A549 (cell line): ENCODE results near the gene TAGAP. TPM values are rescaled to one million over a fixed set of nuclear protein-coding genes. Genes with fewer than 3 reads are reported as not detected.

Experiments used
- ATAC-seq, 2 experiments: fragments of 200-7000 bp in 1 of 2; fragments of >200 bp in 1 of 2; cut with Nextera tagmentation in 1 of 2; cut with Tn5 transposase in 1 of 2; 3 replicates each; pipeline versions ENCODE4 v1.8.0 to v1.9.1; 2018 to 2020; ENCODE audit warnings: mild to moderate bottlenecking in 1 of 2, moderate library complexity in 1 of 2
- CTCF ChIA-PET: fragments of 300-600 bp; sonication (Branson Sonifier 250); formaldehyde crosslinking; extraction: SDS; loops from one replicate; lab custom pipeline; 2021; ENCODE audit warnings: antibody characterized with exemption, inconsistent platforms; lab: Yijun Ruan, JAX
- POLR2A ChIA-PET: fragments of 350-600 bp; formaldehyde crosslinking; extraction: SDS; loops from one replicate; lab custom pipeline; 2021; ENCODE audit warnings: antibody characterized with exemption, inconsistent platforms; lab: Yijun Ruan, JAX
- DNase-seq, 2 experiments: peaks; one replicate each; pipeline versions ENCODE4 v3.0.0 to v3.0.0-alpha.2; 2011 to 2016; ENCODE audit warnings: low read depth in 1 of 2, low spot score in 1 of 2
- FAIRE-seq: peaks from 2 replicates; lab custom pipeline; 2011; peaks lifted over from hg19 to GRCh38; lab: Jason Lieb, UNC
- H3K27ac ChIP-seq, 2 experiments: fragments of >200 bp; sonication (Bioruptor Twin); formaldehyde crosslinking; 3 replicates each; pipeline ENCODE4 v1.5.1; 2016 to 2017
- H3K4me1 ChIP-seq: fragments of >200 bp; sonication (Bioruptor Twin); formaldehyde crosslinking; 3 replicates; pipeline ENCODE4 v1.6.1; 2016
- H3K4me2 ChIP-seq: fragments of >200 bp; sonication (Bioruptor Twin); formaldehyde crosslinking; 3 replicates; pipeline ENCODE4 v1.6.1; 2016
- H3K4me3 ChIP-seq: fragments of >200 bp; sonication (Bioruptor Twin); formaldehyde crosslinking; 3 replicates; pipeline ENCODE4 v1.5.1; 2016
- H3K9me3 ChIP-seq: fragments of >200 bp; sonication (Bioruptor Twin); formaldehyde crosslinking; 3 replicates; pipeline ENCODE4 v1.6.1; 2016
- BHLHE40 ChIP-seq: IDR thresholded peaks from 2 replicates; pipeline ENCODE4 v1.6.1; 2012; ENCODE audit warnings: low read depth, low read length, inconsistent platforms
- CBX2 ChIP-seq: fragments of 200-600 bp; sonication (generic); IDR thresholded peaks from 2 replicates; pipeline ENCODE4 v1.6.1; 2016; ENCODE audit warnings: low read depth, mild to moderate bottlenecking, borderline replicate concordance
- CHD4 ChIP-seq: fragments of 200-600 bp; sonication (generic); IDR thresholded peaks from 2 replicates; pipeline ENCODE4 v1.6.1; 2016; ENCODE audit warnings: antibody characterized with exemption, mild to moderate bottlenecking, borderline replicate concordance
- CTCF ChIP-seq: fragments of >200 bp; sonication (Bioruptor Twin); formaldehyde crosslinking; IDR thresholded peaks from 3 replicates; pipeline ENCODE4 v1.5.1; 2016
- EHMT2 ChIP-seq: fragments of 200-600 bp; sonication (generic); IDR thresholded peaks from 2 replicates; pipeline ENCODE4 v1.6.1; 2016; ENCODE audit warnings: antibody characterized with exemption, low read depth, mild to moderate bottlenecking, moderate library complexity
- ELK1 ChIP-seq: fragments of 150-350 bp; IDR thresholded peaks from 2 replicates; pipeline ENCODE4 v1.6.1; 2014; ENCODE audit warnings: low read depth, mild to moderate bottlenecking, low read length
- EP300 ChIP-seq, 2 experiments: fragments of >200 bp; sonication (Bioruptor Twin); formaldehyde crosslinking; IDR thresholded peaks; 2 replicates in 1 of 2; 3 replicates in 1 of 2; pipeline ENCODE4 v1.6.1; 2016 to 2017
- FOXS1 ChIP-seq: fragments of 250-450 bp; sonication (Bioruptor Pico); IDR thresholded peaks from 2 replicates; pipeline ENCODE4 v1.5.0; 2020; ENCODE audit warnings: mild to moderate bottlenecking, moderate library complexity
- GATA3 ChIP-seq: IDR thresholded peaks from 2 replicates; pipeline ENCODE4 v1.6.1; 2012; ENCODE audit warnings: borderline replicate concordance
- HEYL ChIP-seq: fragments of 250-450 bp; sonication (Bioruptor Pico); IDR thresholded peaks from 2 replicates; pipeline ENCODE4 v1.8.0; 2021; ENCODE audit warnings: mild to moderate bottlenecking, moderate library complexity
- KDM1A ChIP-seq: fragments of 200-600 bp; sonication (generic); IDR thresholded peaks from 2 replicates; pipeline ENCODE4 v1.6.1; 2016; ENCODE audit warnings: low read depth, mild to moderate bottlenecking
- KDM5A ChIP-seq: fragments of 200-600 bp; sonication (generic); IDR thresholded peaks from 2 replicates; pipeline ENCODE4 v1.6.1; 2016; ENCODE audit warnings: antibody characterized with exemption, mild to moderate bottlenecking
- MAFK ChIP-seq: fragments of 450-650 bp; IDR thresholded peaks from 2 replicates; pipeline ENCODE4 v1.6.1; 2014; ENCODE audit not compliant: partially characterized antibody
- MAX ChIP-seq: IDR thresholded peaks from 2 replicates; pipeline ENCODE4 v1.6.1; 2012
- MAZ ChIP-seq: fragments of 150-350 bp; IDR thresholded peaks from 2 replicates; pipeline ENCODE4 v1.6.1; 2014; ENCODE audit warnings: antibody characterized with exemption, low read depth, low read length, borderline replicate concordance
- NPAS2 ChIP-seq: fragments of 250-450 bp; sonication (Bioruptor Pico); IDR thresholded peaks from 2 replicates; pipeline ENCODE4 v1.8.0; 2022; ENCODE audit warnings: mild to moderate bottlenecking, moderate library complexity, borderline replicate concordance
- NR3C1 ChIP-seq: fragments of >200 bp; sonication (Bioruptor Twin); formaldehyde crosslinking; IDR thresholded peaks from 3 replicates; pipeline ENCODE4 v1.6.1; 2017
- PHF8 ChIP-seq: fragments of 200-600 bp; sonication (generic); IDR thresholded peaks from 2 replicates; pipeline ENCODE4 v1.6.1; 2016; ENCODE audit warnings: low read depth, mild to moderate bottlenecking, antibody characterized with exemption, moderate library complexity, borderline replicate concordance
- POLR2A ChIP-seq: IDR thresholded peaks from 2 replicates; pipeline ENCODE4 v1.6.1; 2012; ENCODE audit warnings: mild to moderate bottlenecking, low read length
- POLR2AphosphoS2 ChIP-seq: conservative IDR thresholded peaks from 2 replicates; pipeline ENCODE4 v1.6.1; 2012; ENCODE audit warnings: low read length, improper control_type of control experiment, inconsistent platforms
- RARB ChIP-seq: fragments of 250-450 bp; sonication (Bioruptor Pico); IDR thresholded peaks from 2 replicates; pipeline ENCODE4 v1.8.0; 2021; ENCODE audit warnings: mild to moderate bottlenecking, moderate library complexity
- SMC3 ChIP-seq: fragments of >200 bp; sonication (Bioruptor Twin); formaldehyde crosslinking; IDR thresholded peaks from 3 replicates; pipeline ENCODE4 v1.6.1; 2018; ENCODE audit warnings: inconsistent platforms
- SREBF2 ChIP-seq: fragments of 450-650 bp; IDR thresholded peaks from 2 replicates; pipeline ENCODE4 v1.6.1; 2014; ENCODE audit warnings: mild to moderate bottlenecking, moderate library complexity
- TP53 ChIP-seq: fragments of 250-450 bp; sonication (Bioruptor Pico); IDR thresholded peaks from 2 replicates; pipeline ENCODE4 v1.5.0; 2021; ENCODE audit warnings: mild to moderate bottlenecking, moderate library complexity
- USF2 ChIP-seq: fragments of 450-650 bp; IDR thresholded peaks from 2 replicates; pipeline ENCODE4 v1.6.1; 2014; ENCODE audit warnings: antibody characterized with exemption
- ZC3H11A ChIP-seq: fragments of 450-650 bp; IDR thresholded peaks from 2 replicates; pipeline ENCODE4 v1.6.1; 2014; ENCODE audit warnings: antibody characterized with exemption, mild to moderate bottlenecking
- ZFP36 ChIP-seq: fragments of 450-650 bp; IDR thresholded peaks from 2 replicates; pipeline ENCODE4 v1.6.1; 2014; ENCODE audit warnings: borderline replicate concordance; ENCODE audit not compliant: partially characterized antibody
- ZNF302 ChIP-seq: fragments of 250-450 bp; sonication (Bioruptor Pico); IDR thresholded peaks from 2 replicates; pipeline ENCODE4 v1.9.0; 2021; ENCODE audit warnings: inconsistent platforms, mild to moderate bottlenecking, moderate library complexity
- WGBS: methylation state at CpG from one replicate; pipeline ENCODE4 v1.1.6; 2017; ENCODE audit errors: missing lambda C conversion rate; 5-methylcytosine and 5-hydroxymethylcytosine counted together
- polyA plus RNA-seq, 4 experiments: library from polyadenylated mRNA; depleted of rRNA in 3 of 4; stranded (reverse); fragments of >200 nt; fragmentation: RNase III in 1 of 4; extraction: RNeasy Plus Mini Kit Qiagen cat#74134 plus additional on column Dnase treatment in 1 of 4; gene quantifications; 2 replicates in 3 of 4; 3 replicates in 1 of 4; pipeline ENCODE4 v1.2.3, GENCODE V29; 2011 to 2017
- TF ChIP-seq, protein P1 (sequence below): fragments of >200 bp; sonication (Bioruptor Twin); formaldehyde crosslinking; IDR thresholded peaks from 3 replicates; pipeline ENCODE4 v1.6.1; 2016
- TF ChIP-seq, protein P2 (sequence below): IDR thresholded peaks from 2 replicates; pipeline ENCODE4 v1.6.1; 2012
- TF ChIP-seq, protein P3 (sequence below): fragments of 200-600 bp; sonication (generic); IDR thresholded peaks from 2 replicates; pipeline ENCODE4 v1.6.1; 2016; ENCODE audit warnings: antibody characterized with exemption, mild to moderate bottlenecking, moderate library complexity
- TF ChIP-seq, protein P4 (sequence below): fragments of 250-450 bp; sonication (Bioruptor Pico); IDR thresholded peaks from 2 replicates; pipeline ENCODE4 v1.5.0; 2020; ENCODE audit warnings: low read depth, mild to moderate bottlenecking, moderate library complexity

Gene TAGAP
- polyA plus RNA-seq, 2 of the 4 experiments (the other 2 are of a cell fraction): not detected

- H3K4me3 ChIP-seq: no peak overlapping the region
Observed at GRCh38 chr6:159045801-159046200, 1.0 kb upstream of the TAGAP start.

GRCh38 chr6:159043947-159044346 is 844 bp downstream of the TAGAP start:
- no peak for ATAC-seq
- H3K4me3 ChIP-seq: no peak overlapping the region
- no peak overlapping the region for H3K4me2 ChIP-seq
- DNase-seq: no peak
- H3K9me3 ChIP-seq: no peaks in the 10 kb centered on the region
- ChIA-PET POLR2A (no interaction called here), CTCF (interaction anchor here (0.8 to 1.9 kb wide), 6 partner anchors 12 to 91 kb away, joined by 3 to 8 read pairs (median 4); no protein-coding TSS in a partner anchor)
- no peaks in the 10 kb centered on the region for H3K4me1 ChIP-seq
- H3K27ac ChIP-seq: no peak overlapping the region
- WGBS: 41% methylated on average over 7 of the region's 7 CpGs
- FAIRE-seq: no peak
- TF ChIP-seq MAX: no peak
- TF ChIP-seq ELK1: no peak
- TF ChIP-seq, protein P1, sequence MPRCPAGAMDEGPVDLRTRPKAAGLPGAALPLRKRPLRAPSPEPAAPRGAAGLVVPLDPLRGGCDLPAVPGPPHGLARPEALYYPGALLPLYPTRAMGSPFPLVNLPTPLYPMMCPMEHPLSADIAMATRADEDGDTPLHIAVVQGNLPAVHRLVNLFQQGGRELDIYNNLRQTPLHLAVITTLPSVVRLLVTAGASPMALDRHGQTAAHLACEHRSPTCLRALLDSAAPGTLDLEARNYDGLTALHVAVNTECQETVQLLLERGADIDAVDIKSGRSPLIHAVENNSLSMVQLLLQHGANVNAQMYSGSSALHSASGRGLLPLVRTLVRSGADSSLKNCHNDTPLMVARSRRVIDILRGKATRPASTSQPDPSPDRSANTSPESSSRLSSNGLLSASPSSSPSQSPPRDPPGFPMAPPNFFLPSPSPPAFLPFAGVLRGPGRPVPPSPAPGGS: no peak
- no peak for TF ChIP-seq ZC3H11A
- TF ChIP-seq KDM5A: no peak
- TF ChIP-seq CTCF: no peak
- no peak for TF ChIP-seq MAFK
- TF ChIP-seq SREBF2: no peak
- TF ChIP-seq, protein P2, sequence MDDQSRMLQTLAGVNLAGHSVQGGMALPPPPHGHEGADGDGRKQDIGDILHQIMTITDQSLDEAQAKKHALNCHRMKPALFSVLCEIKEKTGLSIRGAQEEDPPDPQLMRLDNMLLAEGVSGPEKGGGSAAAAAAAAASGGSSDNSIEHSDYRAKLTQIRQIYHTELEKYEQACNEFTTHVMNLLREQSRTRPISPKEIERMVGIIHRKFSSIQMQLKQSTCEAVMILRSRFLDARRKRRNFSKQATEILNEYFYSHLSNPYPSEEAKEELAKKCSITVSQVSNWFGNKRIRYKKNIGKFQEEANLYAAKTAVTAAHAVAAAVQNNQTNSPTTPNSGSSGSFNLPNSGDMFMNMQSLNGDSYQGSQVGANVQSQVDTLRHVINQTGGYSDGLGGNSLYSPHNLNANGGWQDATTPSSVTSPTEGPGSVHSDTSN: no peak
- TF ChIP-seq ZNF302 (CRISPR knock-in tag): no peak
- no peak for TF ChIP-seq USF2
- no peak for TF ChIP-seq CBX2
- TF ChIP-seq NR3C1: no peak
- TF ChIP-seq TP53 (CRISPR knock-in tag): no peak
- no peak for TF ChIP-seq MAZ
- no peak for TF ChIP-seq SMC3
- TF ChIP-seq POLR2A: no peak

More at GRCh38 chr6:159045801-159046200, 1.0 kb upstream of the TAGAP start:
- no peak for ATAC-seq
- DNase-seq: no peak
- CTCF ChIA-PET: interaction anchor here (1.9 kb wide), 1 partner anchor 89 kb away, joined by 8 read pairs; no protein-coding TSS in a partner anchor
- no peak for FAIRE-seq
- POLR2A ChIA-PET: no interaction called here
- H3K9me3 ChIP-seq: no peaks in the 10 kb centered on the region
- H3K4me2 ChIP-seq: no peak overlapping the region
- TF ChIP-seq BHLHE40 (no peak), NPAS2 (CRISPR knock-in tag) (no peak), FOXS1 (CRISPR knock-in tag) (no peak), ZFP36 (no peak), EP300 (IDR thresholded peaks at IDR 0.05) (no peak), CHD4 (no peak), PHF8 (no peak), KDM1A (no peak), HEYL (CRISPR knock-in tag) (no peak), RARB (CRISPR knock-in tag) (no peak), EHMT2 (no peak), GATA3 (no peak), POLR2AphosphoS2 (no peak), MAX (no peak)
- TF ChIP-seq, protein P3, sequence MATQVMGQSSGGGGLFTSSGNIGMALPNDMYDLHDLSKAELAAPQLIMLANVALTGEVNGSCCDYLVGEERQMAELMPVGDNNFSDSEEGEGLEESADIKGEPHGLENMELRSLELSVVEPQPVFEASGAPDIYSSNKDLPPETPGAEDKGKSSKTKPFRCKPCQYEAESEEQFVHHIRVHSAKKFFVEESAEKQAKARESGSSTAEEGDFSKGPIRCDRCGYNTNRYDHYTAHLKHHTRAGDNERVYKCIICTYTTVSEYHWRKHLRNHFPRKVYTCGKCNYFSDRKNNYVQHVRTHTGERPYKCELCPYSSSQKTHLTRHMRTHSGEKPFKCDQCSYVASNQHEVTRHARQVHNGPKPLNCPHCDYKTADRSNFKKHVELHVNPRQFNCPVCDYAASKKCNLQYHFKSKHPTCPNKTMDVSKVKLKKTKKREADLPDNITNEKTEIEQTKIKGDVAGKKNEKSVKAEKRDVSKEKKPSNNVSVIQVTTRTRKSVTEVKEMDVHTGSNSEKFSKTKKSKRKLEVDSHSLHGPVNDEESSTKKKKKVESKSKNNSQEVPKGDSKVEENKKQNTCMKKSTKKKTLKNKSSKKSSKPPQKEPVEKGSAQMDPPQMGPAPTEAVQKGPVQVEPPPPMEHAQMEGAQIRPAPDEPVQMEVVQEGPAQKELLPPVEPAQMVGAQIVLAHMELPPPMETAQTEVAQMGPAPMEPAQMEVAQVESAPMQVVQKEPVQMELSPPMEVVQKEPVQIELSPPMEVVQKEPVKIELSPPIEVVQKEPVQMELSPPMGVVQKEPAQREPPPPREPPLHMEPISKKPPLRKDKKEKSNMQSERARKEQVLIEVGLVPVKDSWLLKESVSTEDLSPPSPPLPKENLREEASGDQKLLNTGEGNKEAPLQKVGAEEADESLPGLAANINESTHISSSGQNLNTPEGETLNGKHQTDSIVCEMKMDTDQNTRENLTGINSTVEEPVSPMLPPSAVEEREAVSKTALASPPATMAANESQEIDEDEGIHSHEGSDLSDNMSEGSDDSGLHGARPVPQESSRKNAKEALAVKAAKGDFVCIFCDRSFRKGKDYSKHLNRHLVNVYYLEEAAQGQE: no peak
- TF ChIP-seq, protein P4, sequence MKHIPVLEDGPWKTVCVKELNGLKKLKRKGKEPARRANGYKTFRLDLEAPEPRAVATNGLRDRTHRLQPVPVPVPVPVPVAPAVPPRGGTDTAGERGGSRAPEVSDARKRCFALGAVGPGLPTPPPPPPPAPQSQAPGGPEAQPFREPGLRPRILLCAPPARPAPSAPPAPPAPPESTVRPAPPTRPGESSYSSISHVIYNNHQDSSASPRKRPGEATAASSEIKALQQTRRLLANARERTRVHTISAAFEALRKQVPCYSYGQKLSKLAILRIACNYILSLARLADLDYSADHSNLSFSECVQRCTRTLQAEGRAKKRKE (CRISPR knock-in tag): no peak
- WGBS: 43% methylated on average over 7 of the region's 7 CpGs
- no peak overlapping the region for H3K27ac ChIP-seq
- H3K4me1 ChIP-seq: no peaks in the 10 kb centered on the region
